Epithelial cell of proximal tubule (primary cell): ENCODE data around the gene GPHB5. TPM values are rescaled to one million over a fixed set of nuclear protein-coding genes. Genes with fewer than 3 reads are reported as not detected.

ENCODE experiments used
- DNase-seq: peaks from one replicate; pipeline ENCODE4 v3.0.0-alpha.2; 2011; ENCODE audit warnings: low read depth
- H3K4me3 ChIP-seq: 2 replicates; pipeline ENCODE4 v1.5.1; 2011; ENCODE audit warnings: low read depth, mild to moderate bottlenecking, low read length
- total RNA-seq: library from RNA; depleted of rRNA; stranded (reverse); fragments of >200 nt; gene quantifications from 2 replicates; pipeline ENCODE4 v1.2.3, GENCODE V29; 2015
- TF ChIP-seq, protein P1 (sequence below): conservative IDR thresholded peaks from 2 replicates; pipeline ENCODE4 v1.5.1; 2012; ENCODE audit warnings: low read depth, mild to moderate bottlenecking, low read length

The GPHB5 gene, protein sequence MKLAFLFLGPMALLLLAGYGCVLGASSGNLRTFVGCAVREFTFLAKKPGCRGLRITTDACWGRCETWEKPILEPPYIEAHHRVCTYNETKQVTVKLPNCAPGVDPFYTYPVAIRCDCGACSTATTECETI
- total RNA-seq = not detected in 2 replicates

DNA sequence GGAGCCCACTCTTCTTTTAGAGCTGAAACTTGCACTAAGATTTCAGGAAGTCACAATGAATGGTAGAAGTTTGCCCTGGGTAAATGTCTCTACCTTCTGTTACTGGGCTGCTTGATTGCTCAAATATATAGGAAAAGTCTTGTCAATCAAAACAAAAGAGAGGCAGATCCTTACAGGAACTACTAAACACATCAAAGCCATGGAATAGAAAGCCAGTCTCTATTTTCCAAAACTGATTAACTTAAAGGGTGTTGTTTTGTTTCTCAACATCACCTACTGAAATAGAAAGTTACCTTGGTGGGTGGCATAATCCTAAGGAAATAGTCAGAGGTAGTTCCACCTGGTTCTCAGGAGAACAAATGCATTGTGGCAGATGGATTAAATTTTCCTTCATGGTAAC, at the start of gene GPHB5:
Gene GPHB5 (minus strand): TSS at position 101 of the 400 bp plus-strand sequence. CDS start 1,086 bp downstream, outside the sequence.
- TF ChIP-seq, protein P1, sequence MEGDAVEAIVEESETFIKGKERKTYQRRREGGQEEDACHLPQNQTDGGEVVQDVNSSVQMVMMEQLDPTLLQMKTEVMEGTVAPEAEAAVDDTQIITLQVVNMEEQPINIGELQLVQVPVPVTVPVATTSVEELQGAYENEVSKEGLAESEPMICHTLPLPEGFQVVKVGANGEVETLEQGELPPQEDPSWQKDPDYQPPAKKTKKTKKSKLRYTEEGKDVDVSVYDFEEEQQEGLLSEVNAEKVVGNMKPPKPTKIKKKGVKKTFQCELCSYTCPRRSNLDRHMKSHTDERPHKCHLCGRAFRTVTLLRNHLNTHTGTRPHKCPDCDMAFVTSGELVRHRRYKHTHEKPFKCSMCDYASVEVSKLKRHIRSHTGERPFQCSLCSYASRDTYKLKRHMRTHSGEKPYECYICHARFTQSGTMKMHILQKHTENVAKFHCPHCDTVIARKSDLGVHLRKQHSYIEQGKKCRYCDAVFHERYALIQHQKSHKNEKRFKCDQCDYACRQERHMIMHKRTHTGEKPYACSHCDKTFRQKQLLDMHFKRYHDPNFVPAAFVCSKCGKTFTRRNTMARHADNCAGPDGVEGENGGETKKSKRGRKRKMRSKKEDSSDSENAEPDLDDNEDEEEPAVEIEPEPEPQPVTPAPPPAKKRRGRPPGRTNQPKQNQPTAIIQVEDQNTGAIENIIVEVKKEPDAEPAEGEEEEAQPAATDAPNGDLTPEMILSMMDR = no peak
- no peak for DNase-seq
- H3K4me3 ChIP-seq = no peak within 1 kb of the TSS

DNA sequence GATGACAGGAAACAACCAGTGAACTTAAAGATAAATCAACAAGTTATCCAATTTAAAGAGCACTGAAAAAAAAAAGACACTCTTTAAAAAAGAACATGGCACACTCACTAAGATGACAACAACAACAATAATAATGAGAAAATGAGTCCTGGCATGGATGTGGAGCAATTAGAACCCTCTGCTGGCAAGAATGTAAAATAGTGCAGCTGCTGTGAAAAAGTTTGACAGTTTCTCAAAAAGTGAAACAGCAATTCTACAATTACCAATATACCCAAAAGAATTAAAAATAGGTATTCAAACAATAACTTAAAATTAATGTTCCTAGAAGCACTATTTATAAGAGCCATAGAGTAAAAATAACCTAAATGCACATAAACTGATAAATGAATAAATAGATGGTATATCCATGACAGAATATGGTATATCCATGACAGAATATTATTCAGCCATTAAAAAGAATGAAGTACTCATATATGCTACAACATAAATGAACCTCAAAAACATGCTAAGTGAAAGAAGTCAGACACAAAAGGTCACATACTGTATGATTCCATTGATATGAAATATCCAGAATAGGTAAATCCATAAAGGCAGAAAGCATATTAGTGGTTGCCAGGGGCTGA, 49.1 kb upstream of the GPHB5 start:
- DNase-seq = no peak

DNA sequence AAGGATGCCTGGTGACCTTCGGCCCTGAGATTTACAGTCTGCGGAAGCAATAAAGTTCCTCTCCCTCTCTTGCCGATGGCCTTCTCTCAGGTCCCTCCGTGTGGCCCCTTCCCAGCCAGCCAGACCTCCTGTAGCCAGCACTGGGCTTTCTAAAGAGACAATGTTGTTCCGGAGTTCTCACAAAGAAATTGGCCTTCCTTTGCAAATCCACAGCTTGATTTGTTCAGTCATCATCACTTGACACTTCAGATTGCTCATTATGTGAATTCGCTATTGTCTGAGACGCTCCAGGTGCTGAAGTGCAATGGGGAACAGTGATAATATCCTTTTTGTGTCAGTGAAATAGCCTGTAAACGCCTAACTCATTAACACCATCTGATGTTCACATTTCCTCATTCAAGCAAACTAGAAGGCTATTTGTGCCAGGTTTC, 43.7 kb upstream of the GPHB5 start:
- TF ChIP-seq, protein P1 = no peak
- no peak for DNase-seq
- no peak overlapping the region for H3K4me3 ChIP-seq

More for the DNA sequence above, 49.1 kb upstream of the GPHB5 start:
- TF ChIP-seq, protein P1 = peak; percentile 34
- H3K4me3 ChIP-seq = no peak overlapping the region

DNA sequence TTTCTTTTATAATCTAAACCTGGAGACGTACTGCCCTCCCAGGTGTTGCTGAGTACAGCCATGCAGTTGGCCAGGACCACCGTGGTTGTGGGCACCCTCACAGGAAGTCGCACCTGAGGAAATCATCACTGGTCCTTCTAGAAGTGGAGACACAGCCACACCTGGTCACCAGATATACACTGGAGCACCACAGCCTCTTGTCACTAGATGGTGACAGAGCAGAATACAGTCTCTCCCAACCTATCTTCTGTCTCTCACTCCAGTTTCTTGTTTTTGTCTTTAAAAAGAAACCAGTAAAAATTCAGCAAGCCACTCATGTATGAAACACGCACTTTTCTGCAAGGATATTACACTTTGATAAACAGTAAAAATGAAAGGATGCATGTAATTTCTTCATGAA, 43.1 kb upstream of the GPHB5 start:
- no peak for DNase-seq
- H3K4me3 ChIP-seq = no peak overlapping the region
- TF ChIP-seq, protein P1 = peak; percentile 11

DNA sequence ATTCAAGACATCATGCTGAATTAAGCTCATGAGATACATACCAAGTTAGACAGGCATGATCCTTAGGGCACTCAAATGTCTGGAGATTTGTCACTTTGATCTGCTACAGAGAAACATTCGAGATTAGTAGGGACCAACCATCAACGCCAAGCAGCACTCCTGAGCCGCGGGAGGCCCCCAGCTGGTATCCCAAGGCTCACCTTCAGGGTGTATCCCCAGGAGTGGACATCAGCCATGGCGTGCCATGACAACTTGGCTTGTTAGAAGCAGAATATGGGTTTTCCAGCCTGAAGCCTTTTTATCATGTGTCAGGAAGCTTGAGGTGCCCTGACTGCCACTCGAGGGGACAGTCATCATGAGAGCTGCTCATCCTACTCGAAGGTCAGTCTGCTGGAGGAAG, 39.1 kb upstream of the GPHB5 start:
- no peak for DNase-seq
- no peak overlapping the region for H3K4me3 ChIP-seq

DNA sequence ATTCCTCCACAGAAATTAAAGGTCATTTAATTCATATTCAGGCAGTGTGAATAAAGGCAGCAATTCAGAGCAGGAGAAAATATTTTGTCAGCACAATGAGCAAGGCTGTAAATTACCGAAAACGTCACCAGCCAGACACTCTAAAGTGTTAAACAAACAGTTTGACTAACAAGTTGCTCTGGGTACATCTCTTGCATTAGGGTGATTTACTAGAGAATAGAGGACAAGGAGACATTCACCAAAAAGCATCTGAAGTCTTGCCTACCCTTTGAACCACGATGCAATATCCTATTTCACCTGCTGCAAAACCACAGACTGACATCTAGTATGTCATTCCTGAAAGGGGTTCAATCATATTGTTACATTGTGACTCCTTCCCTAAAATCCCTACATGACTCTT, 27.1 kb upstream of the GPHB5 start:
- no peak overlapping the region for H3K4me3 ChIP-seq
- TF ChIP-seq, protein P1 = no peak
- no peak for DNase-seq

More for the DNA sequence above, 39.1 kb upstream of the GPHB5 start:
- TF ChIP-seq, protein P1 = no peak

DNA sequence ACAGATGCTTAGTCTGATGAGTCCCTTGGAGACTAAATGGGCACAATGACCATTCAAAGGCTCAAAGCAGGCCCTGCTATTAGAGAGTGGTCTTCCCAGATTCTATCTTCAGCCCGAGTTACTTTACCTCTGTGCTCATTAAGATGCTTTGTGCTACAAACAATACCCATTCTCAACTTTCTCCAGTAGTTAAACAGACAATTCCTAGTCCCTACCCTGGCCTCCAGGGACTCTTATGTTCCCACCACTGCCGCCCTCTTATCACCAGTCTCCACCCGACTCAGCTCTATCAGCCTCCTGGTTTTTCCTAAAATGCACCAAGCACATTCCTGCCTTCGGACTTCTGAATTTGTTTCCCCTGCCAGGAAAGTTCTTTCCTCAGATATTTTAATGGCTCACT, 25.6 kb upstream of the GPHB5 start:
- DNase-seq = no peak
- no peak overlapping the region for H3K4me3 ChIP-seq
- TF ChIP-seq, protein P1 = no peak
